GM19328 (cell line): ENCODE measurements around the gene FTCDNL1.
A peak's percentile ranks its signal among the peaks of the same experiment; 100 is the strongest.

ENCODE experiments used
- ATAC-seq: cut with Tn5 transposase; IDR thresholded peaks from one replicate; pipeline ENCODE4 v1.9.1; 2021; ENCODE audit warnings: mild to moderate bottlenecking, moderate library complexity; ENCODE audit not compliant: unreplicated experiment

FTCDNL1 gene

GRCh38 chr2:199743415-199744120 is 107.4 kb downstream of the FTCDNL1 start:
- no peak for ATAC-seq

- no peak for ATAC-seq
Measured at GRCh38 chr2:199742884-199743283, 108.1 kb downstream of the FTCDNL1 start.

- ATAC-seq: no peak
Measured at GRCh38 chr2:199740111-199740428, 110.9 kb downstream of the FTCDNL1 start.

GRCh38 chr2:199739413-199740110 is 111.4 kb downstream of the FTCDNL1 start:
- ATAC-seq: peak; percentile 66

GRCh38 chr2:199738727-199739412 is 112.1 kb downstream of the FTCDNL1 start:
- ATAC-seq: no peak

GRCh38 chr2:199734651-199735050 is 116.3 kb downstream of the FTCDNL1 start:
- ATAC-seq: no peak

GRCh38 chr2:199734011-199734410 is 117.0 kb downstream of the FTCDNL1 start:
- no peak for ATAC-seq

- no peak for ATAC-seq
Measured at GRCh38 chr2:199727801-199728200, 123.2 kb downstream of the FTCDNL1 start.

- ATAC-seq: no peak
Measured at GRCh38 chr2:199727306-199727705, 123.7 kb downstream of the FTCDNL1 start.

GRCh38 chr2:199718074-199718473 is 132.9 kb downstream of the FTCDNL1 start:
- ATAC-seq: no peak

- ATAC-seq: no peak
Measured at GRCh38 chr2:199717587-199717907, 133.4 kb downstream of the FTCDNL1 start.

GRCh38 chr2:199716807-199717586 is 134.0 kb downstream of the FTCDNL1 start:
- ATAC-seq: no peak

- ATAC-seq: no peak
Measured at GRCh38 chr2:199713746-199714145, 137.2 kb downstream of the FTCDNL1 start.

- no peak for ATAC-seq
Measured at GRCh38 chr2:199710551-199710950, 140.4 kb downstream of the FTCDNL1 start.
